ENCODE data around the gene ZBTB39. TPM values are rescaled to one million over a fixed set of nuclear protein-coding genes. Genes with fewer than 3 reads are reported as not detected.
A peak's percentile ranks its signal among the peaks of the same experiment; 100 is the strongest.
"Not testable (repeated sequence)": the region's sequence is repeated elsewhere in the genome, so short reads cannot be mapped to it uniquely, and the experiment has no call there.

The ZBTB39 gene
- total RNA-seq, 1 experiment from 2014 or later = 7.6 TPM

DNA sequence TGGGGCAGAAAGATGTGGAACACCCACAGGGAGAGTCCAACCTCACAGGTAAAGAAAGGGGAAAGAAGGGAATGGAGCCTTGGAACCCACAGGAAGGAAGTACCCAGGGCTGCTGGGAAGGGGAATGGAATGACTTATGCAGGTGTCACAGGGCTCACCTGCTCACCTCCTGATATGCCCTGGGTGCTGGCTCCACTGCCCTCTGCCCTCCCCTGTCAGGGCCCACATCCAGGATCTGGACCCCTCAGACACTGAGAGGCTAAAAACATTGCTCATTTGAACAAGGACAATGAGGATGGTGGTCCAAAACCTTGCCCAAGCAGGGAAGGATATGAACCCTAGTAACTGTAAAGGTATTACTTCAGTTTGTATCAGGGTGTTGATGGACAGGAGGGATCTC, 19.3 kb downstream of the ZBTB39 start:
- BruUV-seq (replicated peaks) = no TSS peak
- peaks cover 12% of the 10 kb centered on the region for H3K4me1 ChIP-seq (replicated peaks; ENCODE audit: insufficient read depth)
- TF ChIP-seq EZH2 (IDR thresholded peaks at IDR 0.05; ENCODE audit: low read depth) = no peak
- no peak for TF ChIP-seq CTCF (conservative IDR thresholded peaks at IDR 0.05)
- H3K36me3 ChIP-seq (ENCODE audit: low read depth) = no peaks in the 10 kb centered on the region
- H3K9me2 ChIP-seq (ENCODE audit: insufficient read depth) = no peaks in the 10 kb centered on the region
- no peak overlapping the region for H3K4me3 ChIP-seq
- H3K27ac ChIP-seq = no peak overlapping the region
- DNase-seq = no peak
- no peaks in the 10 kb centered on the region for H3K79me2 ChIP-seq (ENCODE audit: low read depth)
- H3K9me3 ChIP-seq (ENCODE audit: insufficient read depth, low read depth) = no peaks in the 10 kb centered on the region
- no peak overlapping the region for H3K4me2 ChIP-seq
- H3F3A ChIP-seq (ENCODE audit: insufficient read depth, low read depth) = peaks cover 6% of the 10 kb centered on the region
- H2AFZ ChIP-seq = no peak overlapping the region
- ChIA-PET CTCF (interaction anchor here (1.0 to 1.5 kb wide), 2 partner anchors 14 to 147 kb away, joined by 3 to 9 read pairs; no protein-coding TSS in a partner anchor), POLR2A (ENCODE audit: unreplicated experiment) (interaction anchor here (0.6 to 0.7 kb wide), 2 partner anchors 353 to 1158 kb away, joined by 5 to 6 read pairs; no protein-coding TSS in a partner anchor)
- no peaks in the 10 kb centered on the region for H4K20me1 ChIP-seq (ENCODE audit: insufficient read depth)
- H3K27me3 ChIP-seq (ENCODE audit: insufficient read depth, low read depth) = no peaks in the 10 kb centered on the region
- intact Hi-C loops (cut with micrococcal nuclease; ENCODE audit: unreplicated experiment) = loop anchor here (1.0 kb wide), 2 partner anchors 147 to 230 kb away; no protein-coding TSS in a partner anchor

DNA sequence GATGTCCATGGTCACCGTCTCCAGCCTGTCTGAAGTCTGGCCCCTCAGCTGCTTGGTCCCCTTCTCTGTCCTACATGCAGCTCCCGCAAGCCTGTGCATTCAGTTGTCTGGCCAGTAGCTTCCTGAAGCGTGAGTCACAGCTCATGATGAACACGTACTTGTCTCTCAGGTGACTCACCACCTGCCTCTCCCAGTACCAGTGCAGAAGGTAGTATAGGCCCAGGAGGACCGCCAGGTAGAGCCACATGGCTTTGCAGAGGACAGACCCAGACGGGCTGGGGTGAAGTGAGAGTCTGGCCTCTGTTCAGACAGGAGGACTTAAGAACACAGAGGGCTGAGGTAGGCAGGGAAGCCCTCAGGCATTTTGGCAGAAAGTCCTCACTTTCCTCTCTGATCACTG, 20.6 kb downstream of the ZBTB39 start:
- H3K27ac ChIP-seq; H3K9me3 ChIP-seq (ENCODE audit: insufficient read depth, low read depth); H3K27me3 ChIP-seq (ENCODE audit: insufficient read depth, low read depth); H3K9me2 ChIP-seq (ENCODE audit: insufficient read depth); H3K79me2 ChIP-seq (ENCODE audit: low read depth); intact Hi-C loops (cut with micrococcal nuclease; ENCODE audit: unreplicated experiment); H3F3A ChIP-seq (ENCODE audit: insufficient read depth, low read depth); H3K36me3 ChIP-seq (ENCODE audit: low read depth); H2AFZ ChIP-seq; H4K20me1 ChIP-seq (ENCODE audit: insufficient read depth); H3K4me3 ChIP-seq; BruUV-seq (replicated peaks): not testable (repeated sequence)
- ChIA-PET POLR2A (ENCODE audit: unreplicated experiment) (interaction anchor here (0.6 to 0.9 kb wide), 5 partner anchors 9 to 351 kb away, joined by 3 to 21 read pairs (median 4); partner anchors contain the start of gene NACA), CTCF (interaction anchor here (0.5 to 0.6 kb wide), 4 partner anchors 146 to 349 kb away, joined by 3 to 14 read pairs (median 3); no protein-coding TSS in a partner anchor)
- Histone ChIP-seq H3K4me2 (peak overlapping the region; percentile 20), H3K4me1 (replicated peaks; ENCODE audit: insufficient read depth) (peaks cover 12% of the 10 kb centered on the region)
- peak; percentile 89 for DNase-seq

DNA sequence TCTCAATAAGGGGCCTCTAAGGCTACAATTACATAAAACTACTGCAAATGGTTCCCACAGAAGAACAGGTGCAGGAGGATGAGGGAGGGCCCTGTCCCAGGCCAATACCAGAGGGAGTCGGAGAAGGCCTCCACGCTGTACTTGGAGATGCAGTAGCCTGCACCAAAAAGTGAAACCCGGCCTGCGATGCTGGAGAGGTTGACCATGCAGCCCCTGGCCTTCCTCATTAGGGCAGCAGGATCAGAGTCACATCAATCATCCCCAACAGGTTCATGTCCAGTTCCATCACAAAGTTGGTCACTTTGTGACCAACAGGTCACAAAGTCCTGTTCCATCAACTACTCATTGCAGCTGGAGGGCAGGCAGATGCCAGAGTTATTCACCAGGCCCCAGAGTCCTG, 23.0 kb downstream of the ZBTB39 start:
- intact Hi-C loops (cut with micrococcal nuclease; ENCODE audit: unreplicated experiment) = no loop called here
- peaks cover 6% of the 10 kb centered on the region for H3F3A ChIP-seq (ENCODE audit: insufficient read depth, low read depth)
- TF ChIP-seq CTCF (conservative IDR thresholded peaks at IDR 0.05) (no peak), EZH2 (IDR thresholded peaks at IDR 0.05; ENCODE audit: low read depth) (no peak)
- no peak for DNase-seq
- H2AFZ ChIP-seq = no peak overlapping the region
- no peaks in the 10 kb centered on the region for H3K9me3 ChIP-seq (ENCODE audit: insufficient read depth, low read depth)
- POLR2A ChIA-PET (ENCODE audit: unreplicated experiment) = no interaction called here
- no peaks in the 10 kb centered on the region for H3K79me2 ChIP-seq (ENCODE audit: low read depth)
- no peaks in the 10 kb centered on the region for H4K20me1 ChIP-seq (ENCODE audit: insufficient read depth)
- no TSS peak for BruUV-seq (replicated peaks)
- CTCF ChIA-PET = no interaction called here
- no peaks in the 10 kb centered on the region for H3K9me2 ChIP-seq (ENCODE audit: insufficient read depth)
- H3K27me3 ChIP-seq (ENCODE audit: insufficient read depth, low read depth) = no peaks in the 10 kb centered on the region
- H3K27ac ChIP-seq = no peak overlapping the region
- H3K4me3 ChIP-seq = no peak overlapping the region
- H3K4me1 ChIP-seq (replicated peaks; ENCODE audit: insufficient read depth) = peaks cover 12% of the 10 kb centered on the region
- H3K36me3 ChIP-seq (ENCODE audit: low read depth) = no peaks in the 10 kb centered on the region
- no peak overlapping the region for H3K4me2 ChIP-seq

DNA sequence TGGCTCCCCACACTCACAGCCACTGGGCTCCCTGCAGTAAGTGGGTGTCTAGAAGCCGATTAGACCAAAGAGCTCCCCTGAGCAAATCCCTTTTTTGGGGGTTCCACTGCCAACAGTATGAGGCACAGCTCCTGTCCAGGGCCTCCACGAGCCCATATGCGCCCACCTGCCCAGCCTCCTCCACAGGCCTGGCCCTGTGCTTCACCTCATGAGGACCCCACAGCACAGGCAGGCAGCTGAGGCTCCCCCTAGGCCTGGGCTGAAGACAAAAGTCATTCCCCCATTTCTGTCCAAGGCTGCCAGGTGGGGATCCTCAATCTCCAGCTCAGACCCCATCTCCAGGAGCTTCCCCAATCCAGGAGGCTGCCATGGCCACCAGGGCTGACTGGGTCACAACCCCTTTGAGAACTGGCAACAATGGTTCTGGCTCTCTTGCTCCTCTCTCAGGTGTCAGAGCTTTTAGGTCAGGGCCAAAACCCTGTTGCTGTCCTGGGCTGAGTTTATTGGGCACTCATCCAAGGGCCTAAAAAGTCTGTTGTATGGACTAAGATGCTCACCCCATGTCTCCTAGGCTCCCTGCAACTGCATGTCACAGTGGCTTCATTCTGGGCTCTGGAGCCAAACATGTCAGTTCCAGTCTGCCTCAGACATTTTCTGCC, 23.6 kb downstream of the ZBTB39 start:
- H3K9me3 ChIP-seq (ENCODE audit: insufficient read depth, low read depth); BruUV-seq (replicated peaks); H3F3A ChIP-seq (ENCODE audit: insufficient read depth, low read depth); H3K36me3 ChIP-seq (ENCODE audit: low read depth); H3K27me3 ChIP-seq (ENCODE audit: insufficient read depth, low read depth); DNase-seq; H3K4me2 ChIP-seq; POLR2A ChIA-PET (ENCODE audit: unreplicated experiment); H4K20me1 ChIP-seq (ENCODE audit: insufficient read depth); H2AFZ ChIP-seq; H3K79me2 ChIP-seq (ENCODE audit: low read depth); H3K27ac ChIP-seq; CTCF ChIA-PET; H3K4me3 ChIP-seq; H3K9me2 ChIP-seq (ENCODE audit: insufficient read depth); intact Hi-C loops (cut with micrococcal nuclease; ENCODE audit: unreplicated experiment): not testable (repeated sequence)
- peaks cover 12% of the 10 kb centered on the region for H3K4me1 ChIP-seq (replicated peaks; ENCODE audit: insufficient read depth)
